Lower leg skin (tissue), 4 donors: ENCODE measurements around the gene BICDL2. TPM values are rescaled to one million over a fixed set of nuclear protein-coding genes. Genes with fewer than 3 reads are reported as not detected.

Experiments
- DNase-seq, 2 donors: peaks; one replicate each; pipeline ENCODE4 v3.0.0-alpha.2; 2019; ENCODE audit warnings: low spot score in 2 of 2
- H3K4me3 ChIP-seq: fragments of 200-600 bp; sonication (generic); 2 replicates; pipeline ENCODE4 v1.5.1; 2017; ENCODE audit warnings: mild to moderate bottlenecking, low read depth; ENCODE audit not compliant: poor library complexity, severe bottlenecking
- POLR2A ChIP-seq, 2 donors: fragments of 450-650 bp; IDR thresholded peaks; one replicate each; pipeline ENCODE4 v1.6.1; 2016 to 2017; ENCODE audit warnings: antibody characterized with exemption in 2 of 2, mild to moderate bottlenecking in 1 of 2, moderate library complexity in 1 of 2
- WGBS, 2 donors: methylation state at CpG; one replicate each; pipeline ENCODE4 v1.1.5; 2018; 5-methylcytosine and 5-hydroxymethylcytosine counted together
- intact Hi-C: fragments of 100-400 bp; cut with DNase I; formaldehyde crosslinking; loops from one replicate; pipeline ENCODE4 v1.15.0; 2023; ENCODE audit warnings: low total_unique reads
- total RNA-seq, 4 donors: library from RNA; depleted of rRNA; stranded (reverse); fragments of >200 nt; gene quantifications; one replicate each; pipeline ENCODE4 v1.1.0, GENCODE V29; 2016
- TF ChIP-seq, protein P1 (sequence below), 3 donors: fragments of 450-650 bp; IDR thresholded peaks; one replicate each; pipeline ENCODE4 v1.5.1; 2016; ENCODE audit warnings: antibody characterized with exemption in 3 of 3, mild to moderate bottlenecking in 3 of 3, moderate library complexity in 2 of 3

BICDL2 gene
- total RNA-seq, 4 donors from 2014 or later: 87.2 to 115 (median 106) TPM

DNA sequence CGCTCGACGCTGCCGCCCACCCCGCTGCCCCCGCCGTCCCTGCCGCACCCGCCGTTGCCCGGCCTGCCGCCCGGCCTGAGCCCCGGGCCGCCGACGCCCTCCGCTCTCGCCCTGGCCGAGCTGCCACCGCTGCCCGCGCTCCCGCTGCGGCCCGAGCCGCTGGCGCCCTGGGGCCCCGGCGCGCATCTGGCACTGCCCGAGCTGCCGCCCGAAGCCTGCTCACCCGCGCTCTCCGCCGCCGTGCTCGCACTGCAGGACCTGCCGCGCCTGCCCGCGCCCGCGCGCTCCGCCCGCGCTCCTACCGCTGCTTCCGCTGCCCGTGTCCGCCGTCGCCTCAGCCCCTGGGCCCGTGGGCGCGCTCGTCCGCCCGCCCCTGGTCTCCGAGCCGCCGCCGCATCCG is 32.4 kb downstream of the BICDL2 start:
- H3K4me3 ChIP-seq: no peak overlapping the region
- no peak for DNase-seq
- TF ChIP-seq, protein P1, sequence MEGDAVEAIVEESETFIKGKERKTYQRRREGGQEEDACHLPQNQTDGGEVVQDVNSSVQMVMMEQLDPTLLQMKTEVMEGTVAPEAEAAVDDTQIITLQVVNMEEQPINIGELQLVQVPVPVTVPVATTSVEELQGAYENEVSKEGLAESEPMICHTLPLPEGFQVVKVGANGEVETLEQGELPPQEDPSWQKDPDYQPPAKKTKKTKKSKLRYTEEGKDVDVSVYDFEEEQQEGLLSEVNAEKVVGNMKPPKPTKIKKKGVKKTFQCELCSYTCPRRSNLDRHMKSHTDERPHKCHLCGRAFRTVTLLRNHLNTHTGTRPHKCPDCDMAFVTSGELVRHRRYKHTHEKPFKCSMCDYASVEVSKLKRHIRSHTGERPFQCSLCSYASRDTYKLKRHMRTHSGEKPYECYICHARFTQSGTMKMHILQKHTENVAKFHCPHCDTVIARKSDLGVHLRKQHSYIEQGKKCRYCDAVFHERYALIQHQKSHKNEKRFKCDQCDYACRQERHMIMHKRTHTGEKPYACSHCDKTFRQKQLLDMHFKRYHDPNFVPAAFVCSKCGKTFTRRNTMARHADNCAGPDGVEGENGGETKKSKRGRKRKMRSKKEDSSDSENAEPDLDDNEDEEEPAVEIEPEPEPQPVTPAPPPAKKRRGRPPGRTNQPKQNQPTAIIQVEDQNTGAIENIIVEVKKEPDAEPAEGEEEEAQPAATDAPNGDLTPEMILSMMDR (IDR thresholded peaks at IDR 0.05): no peak
- TF ChIP-seq POLR2A (IDR thresholded peaks at IDR 0.05): no peak
- 0 to 1% methylated on average over 34 to 35 of the region's 67 CpGs for WGBS, 2 donors
- intact Hi-C loops: no loop called here

- 8 to 13% methylated on average over 39 to 45 of the region's 58 CpGs for WGBS, 2 donors
- no peak overlapping the region for H3K4me3 ChIP-seq
- DNase-seq: peak; percentile 95 to 99
- TF ChIP-seq POLR2A (IDR thresholded peaks at IDR 0.05): no peak
- intact Hi-C loops: no loop called here
These were observed 33.0 kb downstream of the BICDL2 start for GRCh38 chr16:3003582-3004270.

GRCh38 chr16:3001316-3001715 is 35.4 kb downstream of the BICDL2 start:
- 68 to 80% methylated on average over 10 to 12 of the region's 12 CpGs for WGBS, 2 donors

GRCh38 chr16:3000540-3000939 is 36.2 kb downstream of the BICDL2 start:
- 74 to 86% methylated on average over 3 to 4 of the region's 4 CpGs for WGBS, 2 donors
- TF ChIP-seq, protein P1 (IDR thresholded peaks at IDR 0.05): no peak
- TF ChIP-seq POLR2A (IDR thresholded peaks at IDR 0.05): no peak
- intact Hi-C loops: no loop called here
- H3K4me3 ChIP-seq: no peak overlapping the region
- no peak for DNase-seq

More at GRCh38 chr16:3001316-3001715, 35.4 kb downstream of the BICDL2 start:
- TF ChIP-seq POLR2A (IDR thresholded peaks at IDR 0.05): no peak
- TF ChIP-seq, protein P1 (IDR thresholded peaks at IDR 0.05): no peak
- intact Hi-C loops: no loop called here
- no peak overlapping the region for H3K4me3 ChIP-seq
- DNase-seq: no peak

GRCh38 chr16:2999929-3000328 is 36.8 kb downstream of the BICDL2 start:
- DNase-seq: no peak
- no peak overlapping the region for H3K4me3 ChIP-seq
- intact Hi-C loops: no loop called here
- WGBS, 2 donors: 85 to 89% methylated on average over 6 of the region's 6 CpGs
- TF ChIP-seq, protein P1 (IDR thresholded peaks at IDR 0.05): no peak
- TF ChIP-seq POLR2A (IDR thresholded peaks at IDR 0.05): no peak

GRCh38 chr16:2996298-2996697 is 40.4 kb downstream of the BICDL2 start:
- DNase-seq: no peak
- WGBS, 2 donors: 79 to 90% methylated on average over 10 to 13 of the region's 13 CpGs
- TF ChIP-seq, protein P1 (IDR thresholded peaks at IDR 0.05): no peak
- no peak for TF ChIP-seq POLR2A (IDR thresholded peaks at IDR 0.05)
- intact Hi-C loops: no loop called here
- H3K4me3 ChIP-seq: no peak overlapping the region
